PC-9 (cell line): Measurements from ENCODE around the gene F2. TPM values are rescaled to one million over a fixed set of nuclear protein-coding genes. Genes with fewer than 3 reads are reported as not detected.

Experiments used
- BruUV-seq: library from RNA; stranded (reverse); fragments of 400-500 nt; replicated peaks from 2 replicates; lab custom pipeline; 2021; lab: Mats Ljungman, UMichigan
- CTCF ChIA-PET: fragments of 300-600 bp; sonication (Branson Sonifier 250); formaldehyde crosslinking; loops from one replicate; lab custom pipeline; 2022; ENCODE audit warnings: antibody characterized with exemption; lab: Charles Lee
- POLR2A ChIA-PET: fragments of 300-600 bp; sonication (Branson Sonifier 250); formaldehyde crosslinking; loops from one replicate; lab custom pipeline; 2022; ENCODE audit warnings: antibody characterized with exemption; ENCODE audit not compliant: unreplicated experiment; lab: Charles Lee
- DNase-seq, 2 experiments: peaks; one replicate each; pipeline versions ENCODE4 v3.0.0 to v3.0.0-alpha.2; 2015 to 2022; ENCODE audit warnings: mixed read lengths in 1 of 2
- H2AFZ ChIP-seq: fragments of 200-600 bp; sonication (generic); 2 replicates; pipeline ENCODE4 v1.8.1; 2017; ENCODE audit warnings: antibody characterized with exemption
- H3F3A ChIP-seq: fragments of 200-600 bp; sonication (generic); 2 replicates; pipeline ENCODE4 v1.8.1; 2017; ENCODE audit warnings: antibody characterized with exemption, mild to moderate bottlenecking, low read depth; ENCODE audit not compliant: insufficient read depth
- H3K27ac ChIP-seq: fragments of 200-600 bp; sonication (generic); 2 replicates; pipeline ENCODE4 v1.6.1; 2016; ENCODE audit warnings: mixed run types
- H3K27me3 ChIP-seq: fragments of 200-600 bp; sonication (generic); 2 replicates; pipeline ENCODE4 v1.6.1; 2016; ENCODE audit warnings: low read depth, mixed run types; ENCODE audit not compliant: insufficient read depth
- H3K36me3 ChIP-seq: fragments of 200-600 bp; sonication (generic); 2 replicates; pipeline ENCODE4 v1.6.1; 2016; ENCODE audit warnings: low read depth, mixed run types
- H3K4me1 ChIP-seq: fragments of 200-600 bp; sonication (generic); replicated peaks from 2 replicates; pipeline ENCODE4 v1.6.1; 2016; ENCODE audit warnings: mixed run types; ENCODE audit not compliant: insufficient read depth
- H3K4me2 ChIP-seq: fragments of 200-600 bp; sonication (generic); 2 replicates; pipeline ENCODE4 v1.6.1; 2017; ENCODE audit warnings: mixed run types
- H3K4me3 ChIP-seq: fragments of 200-600 bp; sonication (generic); 2 replicates; pipeline ENCODE4 v1.6.1; 2016; ENCODE audit warnings: mixed run types
- H3K79me2 ChIP-seq: fragments of 200-600 bp; sonication (generic); 2 replicates; pipeline ENCODE4 v1.6.1; 2017; ENCODE audit warnings: low read depth, mixed run types
- H3K9me2 ChIP-seq: fragments of 200-600 bp; sonication (generic); 2 replicates; pipeline ENCODE4 v1.8.1; 2017; ENCODE audit warnings: mild to moderate bottlenecking; ENCODE audit not compliant: insufficient read depth
- H3K9me3 ChIP-seq: fragments of 200-600 bp; sonication (generic); 2 replicates; pipeline ENCODE4 v1.8.1; 2016; ENCODE audit warnings: low read depth; ENCODE audit not compliant: insufficient read depth
- H4K20me1 ChIP-seq: fragments of 200-600 bp; sonication (generic); 2 replicates; pipeline ENCODE4 v1.8.1; 2017; ENCODE audit not compliant: insufficient read depth
- EZH2 ChIP-seq: fragments of 200-600 bp; sonication (generic); IDR thresholded peaks from 2 replicates; pipeline ENCODE4 v1.8.0; 2017; ENCODE audit warnings: antibody characterized with exemption, low read depth
- intact Hi-C: fragments of 100-400 bp; cut with micrococcal nuclease; formaldehyde crosslinking; loops from one replicate; pipeline ENCODE4 v1.10.0; 2022; ENCODE audit not compliant: unreplicated experiment
- total RNA-seq: library from RNA; stranded (reverse); gene quantifications from 2 replicates; pipeline ENCODE4 v1.2.3, GENCODE V29; 2021
- TF ChIP-seq, protein P1 (sequence below): fragments of 200-600 bp; sonication (generic); conservative IDR thresholded peaks from 2 replicates; pipeline ENCODE4 v1.6.1; 2017; ENCODE audit warnings: mixed run types, antibody characterized with exemption, mild to moderate bottlenecking, moderate library complexity

The F2 gene
- total RNA-seq, 1 experiment from 2014 or later: not detected

DNA sequence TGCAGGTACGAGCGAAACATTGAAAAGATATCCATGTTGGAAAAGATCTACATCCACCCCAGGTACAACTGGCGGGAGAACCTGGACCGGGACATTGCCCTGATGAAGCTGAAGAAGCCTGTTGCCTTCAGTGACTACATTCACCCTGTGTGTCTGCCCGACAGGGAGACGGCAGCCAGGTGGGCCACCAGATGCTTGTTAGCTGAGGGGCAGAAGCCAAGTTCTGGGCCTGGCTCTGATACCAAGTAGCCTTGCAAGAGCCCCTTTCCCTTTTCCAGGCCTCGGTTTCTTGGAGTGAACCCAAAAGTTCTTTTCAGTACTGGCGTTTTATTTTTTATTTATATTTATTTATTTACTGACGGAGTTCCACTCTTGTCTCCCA is 9.6 kb downstream of the F2 start:
- no peak for DNase-seq
- H3K9me2 ChIP-seq: no peaks in the 10 kb centered on the region
- no peaks in the 10 kb centered on the region for H3K4me1 ChIP-seq
- no peak overlapping the region for H2AFZ ChIP-seq
- TF ChIP-seq, protein P1, sequence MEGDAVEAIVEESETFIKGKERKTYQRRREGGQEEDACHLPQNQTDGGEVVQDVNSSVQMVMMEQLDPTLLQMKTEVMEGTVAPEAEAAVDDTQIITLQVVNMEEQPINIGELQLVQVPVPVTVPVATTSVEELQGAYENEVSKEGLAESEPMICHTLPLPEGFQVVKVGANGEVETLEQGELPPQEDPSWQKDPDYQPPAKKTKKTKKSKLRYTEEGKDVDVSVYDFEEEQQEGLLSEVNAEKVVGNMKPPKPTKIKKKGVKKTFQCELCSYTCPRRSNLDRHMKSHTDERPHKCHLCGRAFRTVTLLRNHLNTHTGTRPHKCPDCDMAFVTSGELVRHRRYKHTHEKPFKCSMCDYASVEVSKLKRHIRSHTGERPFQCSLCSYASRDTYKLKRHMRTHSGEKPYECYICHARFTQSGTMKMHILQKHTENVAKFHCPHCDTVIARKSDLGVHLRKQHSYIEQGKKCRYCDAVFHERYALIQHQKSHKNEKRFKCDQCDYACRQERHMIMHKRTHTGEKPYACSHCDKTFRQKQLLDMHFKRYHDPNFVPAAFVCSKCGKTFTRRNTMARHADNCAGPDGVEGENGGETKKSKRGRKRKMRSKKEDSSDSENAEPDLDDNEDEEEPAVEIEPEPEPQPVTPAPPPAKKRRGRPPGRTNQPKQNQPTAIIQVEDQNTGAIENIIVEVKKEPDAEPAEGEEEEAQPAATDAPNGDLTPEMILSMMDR: no peak
- TF ChIP-seq EZH2: no peak
- H3K36me3 ChIP-seq: no peaks in the 10 kb centered on the region
- no peak overlapping the region for H3K4me2 ChIP-seq
- H3K4me3 ChIP-seq: no peak overlapping the region
- no peaks in the 10 kb centered on the region for H3K79me2 ChIP-seq
- H4K20me1 ChIP-seq: no peaks in the 10 kb centered on the region
- no peaks in the 10 kb centered on the region for H3K9me3 ChIP-seq
- intact Hi-C loops: no loop called here
- H3F3A ChIP-seq: no peaks in the 10 kb centered on the region
- H3K27ac ChIP-seq: no peak overlapping the region
- no peaks in the 10 kb centered on the region for H3K27me3 ChIP-seq
- BruUV-seq: no TSS peak
- ChIA-PET CTCF (no interaction called here), POLR2A (no interaction called here)

DNA sequence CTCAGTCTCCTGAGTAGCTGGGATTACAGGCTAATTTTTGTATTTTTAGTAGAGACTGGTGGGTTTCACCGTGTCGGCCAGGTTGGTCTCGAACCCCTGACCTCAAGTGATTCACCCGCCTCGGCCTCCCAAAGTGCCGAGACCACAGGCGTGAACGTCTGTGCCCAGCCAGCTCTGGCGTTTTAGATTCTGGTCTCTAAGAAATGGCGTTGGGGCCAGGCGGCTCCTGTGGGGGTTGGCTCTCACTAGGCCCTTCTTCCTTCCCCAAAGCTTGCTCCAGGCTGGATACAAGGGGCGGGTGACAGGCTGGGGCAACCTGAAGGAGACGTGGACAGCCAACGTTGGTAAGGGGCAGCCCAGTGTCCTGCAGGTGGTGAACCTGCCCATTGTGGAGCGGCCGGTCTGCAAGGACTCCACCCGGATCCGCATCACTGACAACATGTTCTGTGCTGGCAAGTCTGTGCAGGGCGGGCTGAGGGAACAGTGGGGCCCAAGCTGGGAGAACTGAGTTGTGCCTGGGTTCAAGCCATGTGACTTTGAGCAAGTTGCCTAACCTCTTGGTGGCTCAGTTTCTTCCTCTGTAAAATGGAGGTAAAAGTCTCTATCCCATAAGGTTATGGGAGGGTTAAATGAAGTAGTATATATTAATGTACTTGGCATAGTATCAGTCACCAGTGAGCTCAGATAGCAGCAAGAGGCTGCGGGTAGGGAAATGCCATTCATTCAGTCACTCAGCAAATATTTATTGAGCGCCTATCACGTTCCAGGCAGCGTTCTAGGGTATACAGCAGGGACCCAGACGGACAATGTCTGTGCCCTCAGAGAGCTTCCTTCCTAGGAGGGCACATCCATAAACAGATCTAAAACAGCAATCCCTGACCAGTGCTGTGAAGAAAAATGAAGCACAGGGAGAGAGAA is 10.4 kb downstream of the F2 start:
- Histone ChIP-seq H3K4me3 (no peak overlapping the region), H4K20me1 (no peaks in the 10 kb centered on the region), H3K9me3 (no peaks in the 10 kb centered on the region), H3K79me2 (no peaks in the 10 kb centered on the region), H2AFZ (no peak overlapping the region), H3K27me3 (no peaks in the 10 kb centered on the region), H3K4me1 (no peaks in the 10 kb centered on the region), H3K9me2 (no peaks in the 10 kb centered on the region), H3F3A (no peaks in the 10 kb centered on the region), H3K27ac (no peak overlapping the region), H3K36me3 (no peaks in the 10 kb centered on the region), H3K4me2 (no peak overlapping the region)
- no peak for DNase-seq
- ChIA-PET POLR2A (no interaction called here), CTCF (no interaction called here)
- intact Hi-C loops: no loop called here
- TF ChIP-seq, protein P1: no peak
- no peak for TF ChIP-seq EZH2
- no TSS peak for BruUV-seq

DNA sequence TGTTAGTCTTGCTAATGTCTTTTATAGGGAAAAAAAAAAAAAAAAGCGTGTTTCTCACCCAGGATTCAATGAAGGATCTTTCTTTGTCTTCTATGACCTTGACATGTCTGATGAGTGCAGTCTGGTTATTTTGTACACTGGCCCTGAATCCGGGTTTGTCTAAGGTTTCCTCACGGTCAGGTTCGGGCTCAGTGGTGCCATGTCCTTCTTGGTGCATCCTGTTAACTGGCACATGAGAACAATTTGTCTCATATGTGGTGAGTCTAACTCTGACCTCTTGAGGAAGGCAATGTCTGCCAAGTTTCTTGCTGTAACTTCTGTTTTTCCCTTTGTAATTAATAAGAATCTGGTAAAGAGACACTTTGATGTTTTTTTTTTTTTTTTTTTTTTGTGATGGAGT is 12.5 kb downstream of the F2 start:
- intact Hi-C loops: no loop called here
- DNase-seq: no peak

More for the DNA sequence above, 12.5 kb downstream of the F2 start:
- TF ChIP-seq, protein P1: no peak
- TF ChIP-seq EZH2: no peak
- no peaks in the 10 kb centered on the region for H4K20me1 ChIP-seq
- H3K4me1 ChIP-seq: no peaks in the 10 kb centered on the region
- H3K27ac ChIP-seq: no peak overlapping the region
- POLR2A ChIA-PET: no interaction called here
- H3K79me2 ChIP-seq: no peaks in the 10 kb centered on the region
- no TSS peak for BruUV-seq
- H3K9me3 ChIP-seq: no peaks in the 10 kb centered on the region
- no peaks in the 10 kb centered on the region for H3K9me2 ChIP-seq
- H3K36me3 ChIP-seq: no peaks in the 10 kb centered on the region
- CTCF ChIA-PET: no interaction called here
- no peak overlapping the region for H2AFZ ChIP-seq
- no peak overlapping the region for H3K4me3 ChIP-seq
- no peaks in the 10 kb centered on the region for H3K27me3 ChIP-seq
- no peaks in the 10 kb centered on the region for H3F3A ChIP-seq
- no peak overlapping the region for H3K4me2 ChIP-seq
